RWPE1 (cell line): ENCODE measurements around the gene SIMC1.
"Not testable (repeated sequence)": the region's sequence is repeated elsewhere in the genome, so short reads cannot be mapped to it uniquely, and the experiment has no call there.

Source experiments
- CTCF ChIA-PET: fragments of 350-600 bp; sonication (Branson Sonifier 250); formaldehyde crosslinking; extraction: SDS; loops from one replicate; lab custom pipeline; 2021; lab: Yijun Ruan, JAX
- POLR2A ChIA-PET: fragments of 400-600 bp; formaldehyde crosslinking; extraction: SDS; loops from one replicate; lab custom pipeline; 2020; ENCODE audit warnings: antibody characterized with exemption; ENCODE audit not compliant: low non-redundant PET; lab: Yijun Ruan, JAX
- DNase-seq: peaks from one replicate; pipeline ENCODE4 v3.0.0; 2012; ENCODE audit warnings: low spot score
- H3K27ac ChIP-seq: fragments of 450-650 bp; 2 replicates; pipeline ENCODE4 v1.5.1; 2017
- TF ChIP-seq, protein P1 (sequence below): fragments of 450-650 bp; conservative IDR thresholded peaks from 2 replicates; pipeline ENCODE4 v1.5.1; 2017; ENCODE audit warnings: low read depth, mild to moderate bottlenecking

Gene SIMC1

DNA sequence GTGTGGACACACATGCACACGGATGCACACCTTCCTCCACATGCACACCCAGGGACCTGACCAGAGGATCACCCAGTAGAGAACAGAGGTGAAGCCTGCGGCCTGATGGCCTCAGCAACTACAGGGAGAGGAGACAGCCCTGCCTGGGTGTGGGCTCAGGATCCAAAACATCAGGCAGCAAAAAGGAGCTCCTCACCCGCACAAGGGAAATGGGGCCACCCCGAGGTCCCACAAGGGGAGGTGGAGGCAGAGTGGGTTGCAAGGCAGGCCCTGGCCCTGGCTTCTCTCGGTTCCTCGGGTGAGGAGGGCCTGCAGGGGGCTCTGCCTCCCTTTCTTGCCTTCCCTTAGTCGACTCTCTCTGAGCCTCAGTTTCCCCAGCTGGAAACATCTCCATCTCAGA, 41.4 kb upstream of the SIMC1 start:
- DNase-seq, H3K27ac ChIP-seq, CTCF ChIA-PET, POLR2A ChIA-PET: not testable (repeated sequence)

DNA sequence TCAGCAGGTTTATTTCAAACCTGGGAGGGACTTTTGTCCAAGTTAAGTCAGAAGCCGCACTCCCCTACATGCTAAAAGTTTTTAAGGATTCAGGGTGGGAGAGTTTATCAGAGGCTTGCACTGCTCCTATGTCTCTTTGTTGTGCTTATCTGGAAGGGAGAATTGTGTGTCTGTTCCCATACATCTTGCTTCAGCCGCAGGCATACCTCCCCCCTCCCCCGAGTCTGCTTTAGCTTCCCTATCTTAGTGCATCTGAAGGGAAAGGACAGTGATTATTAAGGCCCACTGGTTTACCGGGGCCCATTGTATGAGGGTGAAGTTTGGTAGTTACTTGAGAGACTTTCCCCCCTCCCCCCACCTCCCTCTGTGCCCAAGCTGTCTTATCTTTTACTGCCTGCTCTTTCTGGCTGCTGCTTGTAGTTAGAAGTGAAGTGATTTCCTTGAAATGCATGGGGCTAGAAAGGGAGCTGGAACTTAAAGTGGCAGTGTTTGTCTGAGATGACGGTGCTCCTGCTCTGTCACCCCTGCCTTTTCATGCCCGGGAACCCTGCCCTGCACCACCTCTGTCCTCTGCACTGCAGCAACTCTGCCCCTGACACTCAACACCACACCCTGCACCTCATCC, 40.9 kb upstream of the SIMC1 start:
- CTCF ChIA-PET, H3K27ac ChIP-seq, DNase-seq, POLR2A ChIA-PET: not testable (repeated sequence)

DNA sequence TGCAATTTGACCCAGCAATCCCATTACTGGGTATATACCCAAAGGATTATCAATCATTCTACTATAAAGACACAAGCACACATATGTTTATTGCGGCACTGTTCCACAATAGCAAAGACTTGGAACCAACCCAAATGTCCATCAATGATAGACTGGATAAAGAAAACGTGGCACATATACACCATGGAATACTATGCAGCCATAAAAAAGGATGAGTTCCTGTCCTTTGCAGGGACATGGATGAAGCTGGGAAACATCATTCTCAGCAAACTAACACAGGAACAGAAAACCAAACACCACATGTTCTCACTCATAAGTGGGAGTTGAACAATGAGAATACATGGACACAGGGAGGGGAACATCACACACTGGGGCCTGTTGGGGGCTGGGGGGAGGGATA, 39.9 kb upstream of the SIMC1 start:
- CTCF ChIA-PET, DNase-seq, H3K27ac ChIP-seq, POLR2A ChIA-PET: not testable (repeated sequence)

DNA sequence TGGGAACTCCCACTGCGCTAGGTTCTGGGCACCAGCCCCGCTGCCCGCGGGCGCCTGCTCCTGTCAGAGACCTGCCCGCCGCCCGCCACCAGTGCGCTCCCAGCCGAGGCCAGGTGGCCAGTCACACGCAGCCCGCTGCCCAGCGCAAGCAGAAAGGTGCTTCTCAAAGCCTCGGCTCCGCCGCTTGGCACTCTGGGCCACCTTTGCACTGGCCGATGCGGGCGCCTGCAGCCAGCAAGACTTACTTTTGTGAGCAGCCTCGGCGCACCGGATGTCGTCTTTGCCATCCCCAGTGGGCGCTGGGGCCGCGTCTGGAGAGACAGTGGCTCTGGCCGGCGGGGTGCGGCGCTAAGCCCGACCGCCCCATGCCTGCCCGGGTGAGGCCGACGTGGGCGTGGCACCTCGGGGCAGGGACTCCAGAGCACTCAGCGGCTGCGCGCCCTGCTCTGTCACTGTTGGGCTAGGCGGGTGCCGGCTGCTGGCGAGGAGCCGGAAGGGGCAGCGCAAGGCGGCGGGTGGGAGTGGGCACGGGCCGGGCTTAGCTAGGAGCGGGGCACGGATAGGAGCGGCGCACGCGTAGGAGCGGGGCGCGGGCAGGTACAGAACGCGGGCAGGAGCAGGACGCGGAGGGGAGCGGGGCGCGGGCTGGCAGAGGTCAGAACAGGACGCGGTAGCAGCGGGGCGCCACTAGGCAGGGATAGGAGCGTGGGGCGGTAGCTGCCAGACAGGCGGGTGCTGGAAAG, 39.1 kb upstream of the SIMC1 start:
- POLR2A ChIA-PET, CTCF ChIA-PET, DNase-seq, H3K27ac ChIP-seq: not testable (repeated sequence)

DNA sequence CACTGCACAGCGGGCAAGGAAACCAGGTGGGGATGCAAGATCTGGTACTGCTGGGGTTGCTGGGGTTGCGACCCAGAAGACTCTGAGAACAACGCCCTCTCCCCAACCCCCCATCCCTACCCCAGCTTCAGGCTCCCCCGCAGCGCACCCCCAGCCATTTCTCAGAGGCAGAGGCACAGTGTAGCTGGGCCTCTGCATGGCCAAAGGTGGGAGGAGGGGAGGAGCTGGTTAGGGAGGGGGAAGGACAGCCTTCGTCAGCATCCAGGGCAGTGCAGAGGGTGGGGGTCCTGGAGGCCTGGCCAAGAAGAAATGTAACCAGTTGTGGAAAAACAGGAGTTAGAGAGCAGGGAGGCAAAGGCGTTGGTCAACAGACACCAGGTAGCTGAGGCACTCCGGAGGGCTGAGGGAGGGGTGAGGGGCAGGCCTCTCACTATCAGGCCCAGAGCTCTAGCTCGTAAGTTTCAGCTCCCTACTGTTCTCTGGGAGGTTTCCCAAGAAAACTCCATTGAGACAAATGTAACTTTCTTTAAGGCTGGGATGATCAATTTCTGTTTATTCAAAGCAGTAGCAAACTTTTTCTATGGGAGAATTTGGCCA, 38.3 kb upstream of the SIMC1 start:
- CTCF ChIA-PET, H3K27ac ChIP-seq, DNase-seq, POLR2A ChIA-PET: not testable (repeated sequence)

DNA sequence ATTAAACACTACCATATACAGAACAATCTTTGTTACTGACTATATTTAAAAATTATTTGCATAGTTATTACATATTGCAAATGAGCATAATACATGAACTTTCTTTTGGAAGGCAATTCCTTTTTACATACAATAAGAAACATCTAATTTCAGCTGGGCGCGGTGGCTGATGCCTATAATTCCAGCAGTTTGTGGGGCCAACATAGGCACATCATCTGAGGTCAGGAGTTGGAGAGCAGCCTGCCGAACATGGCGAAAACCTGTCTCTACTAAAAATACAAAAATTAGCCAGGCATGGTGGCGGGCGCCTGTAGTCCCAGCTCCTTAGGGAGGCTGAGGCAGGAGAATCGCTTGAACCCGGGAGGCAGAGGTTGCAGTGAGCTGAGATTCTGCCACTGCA, 36.4 kb upstream of the SIMC1 start:
- DNase-seq = no peak
- TF ChIP-seq, protein P1, sequence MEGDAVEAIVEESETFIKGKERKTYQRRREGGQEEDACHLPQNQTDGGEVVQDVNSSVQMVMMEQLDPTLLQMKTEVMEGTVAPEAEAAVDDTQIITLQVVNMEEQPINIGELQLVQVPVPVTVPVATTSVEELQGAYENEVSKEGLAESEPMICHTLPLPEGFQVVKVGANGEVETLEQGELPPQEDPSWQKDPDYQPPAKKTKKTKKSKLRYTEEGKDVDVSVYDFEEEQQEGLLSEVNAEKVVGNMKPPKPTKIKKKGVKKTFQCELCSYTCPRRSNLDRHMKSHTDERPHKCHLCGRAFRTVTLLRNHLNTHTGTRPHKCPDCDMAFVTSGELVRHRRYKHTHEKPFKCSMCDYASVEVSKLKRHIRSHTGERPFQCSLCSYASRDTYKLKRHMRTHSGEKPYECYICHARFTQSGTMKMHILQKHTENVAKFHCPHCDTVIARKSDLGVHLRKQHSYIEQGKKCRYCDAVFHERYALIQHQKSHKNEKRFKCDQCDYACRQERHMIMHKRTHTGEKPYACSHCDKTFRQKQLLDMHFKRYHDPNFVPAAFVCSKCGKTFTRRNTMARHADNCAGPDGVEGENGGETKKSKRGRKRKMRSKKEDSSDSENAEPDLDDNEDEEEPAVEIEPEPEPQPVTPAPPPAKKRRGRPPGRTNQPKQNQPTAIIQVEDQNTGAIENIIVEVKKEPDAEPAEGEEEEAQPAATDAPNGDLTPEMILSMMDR = no peak
- ChIA-PET POLR2A (no interaction called here), CTCF (no interaction called here)
- H3K27ac ChIP-seq = no peak overlapping the region

DNA sequence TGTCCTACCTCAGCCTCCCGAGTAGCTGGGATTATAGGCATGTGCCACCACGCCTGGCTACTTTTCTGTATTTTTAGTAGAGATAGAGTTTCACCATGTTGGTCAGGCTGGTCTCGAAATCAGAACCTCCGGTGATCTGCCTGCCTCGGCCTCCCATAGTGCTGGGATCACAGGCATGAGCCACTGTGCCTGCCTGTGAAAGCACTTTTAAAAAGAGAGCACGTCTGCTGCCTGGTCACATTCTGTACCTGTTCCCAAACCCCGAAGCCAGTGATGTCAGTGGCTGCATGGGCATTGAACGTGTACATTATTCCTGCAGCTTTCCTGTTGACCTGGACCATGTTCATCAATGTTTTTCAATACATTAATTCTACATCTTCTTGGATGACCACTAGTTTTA, 35.1 kb upstream of the SIMC1 start:
- no peak overlapping the region for H3K27ac ChIP-seq
- ChIA-PET POLR2A (no interaction called here), CTCF (no interaction called here)
- TF ChIP-seq, protein P1 = no peak
- no peak for DNase-seq

DNA sequence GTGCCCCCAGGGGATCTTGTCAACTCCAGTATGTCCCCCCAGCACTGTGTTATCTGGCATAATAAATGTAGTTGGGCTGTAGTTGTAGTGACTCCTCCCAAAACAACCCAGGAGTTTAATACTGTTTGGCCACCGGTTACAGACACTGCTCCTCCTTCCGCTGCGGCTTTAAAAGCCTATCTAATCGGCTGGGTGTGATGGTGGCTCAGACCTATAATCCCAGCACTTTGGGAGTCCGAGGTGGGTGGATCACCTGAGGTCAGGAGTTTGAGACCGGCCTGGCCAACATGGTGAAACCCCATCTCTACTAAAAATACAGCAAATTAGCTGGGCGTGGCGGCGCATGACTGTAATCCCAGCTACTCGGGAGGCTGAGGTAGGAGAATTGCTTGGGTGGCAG, 34.7 kb upstream of the SIMC1 start:
- POLR2A ChIA-PET, CTCF ChIA-PET, DNase-seq, H3K27ac ChIP-seq: not testable (repeated sequence)

DNA sequence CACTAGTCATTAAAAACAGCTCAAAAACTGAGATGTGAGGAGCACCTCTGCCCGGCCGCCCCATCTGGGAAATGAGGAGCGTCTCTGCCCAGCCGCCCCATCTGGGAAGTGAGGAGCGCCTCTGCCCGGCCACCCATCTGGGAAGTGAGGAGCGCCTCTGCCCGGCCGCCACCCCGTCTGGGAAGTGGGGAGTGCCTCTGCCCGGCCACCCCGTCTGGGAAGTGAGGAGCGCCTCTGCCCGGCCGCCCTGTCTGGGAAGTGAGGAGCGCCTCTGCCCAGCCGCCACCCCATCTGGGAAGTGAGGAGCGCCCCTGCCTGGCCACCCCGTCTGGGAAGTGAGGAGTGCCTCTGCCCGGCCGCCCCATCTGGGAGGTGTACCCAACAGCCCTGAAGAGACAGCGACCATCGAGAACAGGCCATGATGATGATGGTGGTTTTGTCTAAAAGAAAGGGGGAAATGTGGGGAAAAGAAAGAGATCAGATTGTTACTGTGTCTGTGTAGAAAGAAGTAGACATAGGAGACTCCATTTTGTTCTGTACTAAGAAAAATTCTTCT, 23.7 kb upstream of the SIMC1 start:
- POLR2A ChIA-PET, H3K27ac ChIP-seq, DNase-seq: not testable (repeated sequence)
- CTCF ChIA-PET = interaction anchor here (0.6 to 0.8 kb wide), 2 partner anchors 667 to 776 kb away, joined by 3 read pairs; no protein-coding TSS in a partner anchor

DNA sequence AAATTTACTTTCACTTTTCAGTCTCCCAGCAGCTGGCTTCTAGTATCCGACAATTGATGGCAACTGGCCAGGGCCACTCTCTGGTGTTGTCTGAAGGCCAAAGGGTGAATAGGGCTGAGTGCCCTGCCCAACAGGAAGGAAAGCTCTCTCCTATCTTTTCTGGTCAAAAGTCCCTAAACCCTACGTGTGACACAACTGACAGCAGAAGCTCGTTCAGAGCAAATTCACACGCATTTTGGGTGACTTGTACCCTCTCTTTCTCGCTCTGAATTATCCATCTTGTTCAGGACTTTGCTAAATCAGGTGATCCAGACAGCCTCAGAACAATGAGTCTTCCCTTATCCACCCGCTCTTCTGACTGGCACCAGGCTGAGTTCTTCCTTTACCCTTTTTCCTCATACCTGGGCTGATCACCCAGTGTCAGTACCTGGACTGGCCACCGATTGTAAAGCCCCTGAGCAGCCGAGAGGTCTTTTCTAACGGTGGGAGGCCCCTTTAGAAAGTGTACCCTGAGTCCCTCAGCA, 21.8 kb upstream of the SIMC1 start:
- DNase-seq, POLR2A ChIA-PET, CTCF ChIA-PET, H3K27ac ChIP-seq: not testable (repeated sequence)

DNA sequence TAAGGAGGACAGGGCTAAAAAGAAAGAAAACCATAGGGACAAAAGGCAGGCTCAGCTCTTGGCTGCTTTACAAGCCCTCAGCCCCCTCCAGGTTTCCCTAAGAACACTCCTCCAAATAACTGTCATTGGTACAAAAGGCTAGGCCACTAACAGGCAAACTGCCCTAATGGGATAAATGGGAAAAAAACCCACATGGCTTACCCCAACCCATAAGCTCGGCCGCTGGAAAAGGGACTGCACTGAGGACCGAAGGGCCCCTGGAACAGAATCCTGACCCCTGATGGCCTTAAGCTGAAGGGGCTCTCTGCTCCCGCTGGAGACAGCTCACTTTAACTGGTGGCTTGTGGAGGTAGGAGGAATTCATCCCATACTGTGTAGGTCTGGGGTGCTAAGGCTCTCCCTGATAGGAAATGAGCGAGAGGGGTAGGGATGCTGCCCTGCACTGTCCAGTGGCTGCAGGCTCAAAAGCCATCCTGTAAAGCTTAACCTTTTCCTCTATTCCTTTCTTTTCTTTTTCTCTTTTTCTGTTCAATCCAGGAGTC, 21.0 kb upstream of the SIMC1 start:
- H3K27ac ChIP-seq, DNase-seq, POLR2A ChIA-PET, CTCF ChIA-PET: not testable (repeated sequence)

DNA sequence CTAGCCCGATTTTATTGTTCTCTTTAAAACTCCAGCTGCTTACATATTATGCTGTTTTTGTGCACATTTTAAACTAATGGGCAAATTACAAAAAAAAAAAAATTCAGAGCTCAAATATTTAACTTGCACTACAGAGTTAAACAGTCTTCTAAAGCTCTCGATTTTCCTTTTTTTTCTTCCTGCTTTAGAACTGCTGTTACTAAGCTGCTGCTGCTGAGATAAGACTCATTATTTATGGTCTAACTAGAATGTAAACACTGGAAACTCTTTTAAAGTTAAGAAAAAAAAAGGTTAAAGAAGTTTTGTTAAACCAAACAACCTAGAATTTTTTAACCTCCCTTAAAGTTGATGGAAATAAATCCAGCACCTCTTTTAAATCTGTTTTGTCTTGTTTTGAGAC, 20.5 kb upstream of the SIMC1 start:
- CTCF ChIA-PET = not testable (repeated sequence)

DNA sequence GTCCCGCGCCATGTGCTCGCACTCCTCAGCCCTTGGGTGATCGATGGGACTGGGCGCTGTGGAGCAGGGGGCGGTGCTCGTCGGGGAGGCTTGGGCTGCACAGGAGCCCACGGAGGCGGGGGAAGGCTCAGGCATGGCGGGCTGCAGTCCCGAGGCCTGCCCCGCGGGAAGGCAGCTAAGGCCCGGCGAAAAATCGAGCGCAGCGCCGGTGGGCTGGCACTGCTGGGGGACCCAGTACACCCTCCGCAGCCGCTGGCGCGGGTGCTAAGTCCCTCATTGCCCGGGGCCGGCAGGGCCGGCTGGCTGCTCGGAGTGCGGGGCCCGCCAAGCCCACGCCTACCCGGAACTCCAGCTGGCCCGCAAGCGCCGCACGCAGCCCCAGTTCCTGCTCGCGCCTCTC, 16.2 kb upstream of the SIMC1 start:
- CTCF ChIA-PET, H3K27ac ChIP-seq, DNase-seq, POLR2A ChIA-PET: not testable (repeated sequence)

More for the DNA sequence above, 20.5 kb upstream of the SIMC1 start:
- DNase-seq, H3K27ac ChIP-seq, POLR2A ChIA-PET: not testable (repeated sequence)

DNA sequence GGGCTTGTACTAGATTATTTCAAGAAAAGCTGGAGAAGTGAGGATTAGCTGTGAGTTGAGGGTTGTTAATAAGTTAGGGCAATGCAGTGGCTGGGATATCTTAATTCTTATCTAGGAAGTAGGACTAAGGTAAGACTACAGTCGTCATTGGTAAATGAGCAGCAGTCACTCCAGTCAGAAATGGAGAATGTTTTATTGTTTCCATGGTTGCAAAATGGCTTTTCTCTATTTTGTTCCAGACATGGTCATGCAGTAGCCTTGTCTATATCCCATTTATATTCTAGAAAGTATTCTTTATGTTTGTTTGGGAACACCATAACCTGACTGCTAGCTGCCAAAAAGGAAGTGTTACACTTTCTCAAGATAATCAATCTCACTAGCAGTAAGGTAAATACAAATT, 9.9 kb upstream of the SIMC1 start:
- POLR2A ChIA-PET, H3K27ac ChIP-seq, CTCF ChIA-PET, DNase-seq: not testable (repeated sequence)
